ENCODE data around the gene LRRN3. TPM values are rescaled to one million over a fixed set of nuclear protein-coding genes. Genes with fewer than 3 reads are reported as not detected.

The LRRN3 gene
- total RNA-seq (2014; rRNA removed) (not detected in 2 replicates), Bru-seq, nascent RNA (percentile 5 among the genes with signal in this experiment), BruChase-seq, experiment 1, labeled RNA remaining after a 6-hour chase (percentile 3 among the genes with signal in this experiment), BruChase-seq, experiment 2, labeled RNA remaining after a 2-hour chase (percentile 7 among the genes with signal in this experiment)
- long read RNA-seq, partial matches to known transcripts, result 0 of 1 reads
- long read RNA-seq, other reads (novel, unspliced or antisense), result 1 of 1 reads

DNA sequence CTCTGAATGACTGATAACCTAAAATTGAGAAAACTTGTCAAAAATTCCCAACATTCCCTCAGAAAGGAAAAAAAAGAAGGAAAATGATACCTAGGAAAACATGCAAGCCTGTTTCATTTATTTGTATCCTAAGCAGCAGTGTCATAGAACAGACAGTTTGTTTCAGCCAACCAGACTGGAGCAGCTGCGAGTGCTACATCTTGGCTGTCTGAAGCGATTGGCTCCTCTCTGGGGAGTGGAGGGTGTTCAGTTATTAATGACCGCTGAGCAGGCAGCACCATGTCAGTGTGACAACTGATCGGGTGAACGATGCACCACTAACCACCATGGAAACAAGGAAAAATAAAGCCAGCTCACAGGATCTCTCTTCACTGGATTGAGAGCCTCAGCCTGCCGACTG, at the start of gene LRRN3:
Gene LRRN3 (plus strand): TSS at position 282 of the 400 bp plus-strand sequence. CDS start 31,646 bp downstream, outside the sequence.
- no peak within 1 kb of the TSS for H3K9ac ChIP-seq (ENCODE audit: low read length)
- H3K36me3 ChIP-seq (ENCODE audit: low read depth, low read length), result no peaks in the 10 kb centered on the region
- H3K9me3 ChIP-seq (ENCODE audit: low read length), result no peaks in the 10 kb centered on the region
- H3K4me1 ChIP-seq (ENCODE audit: insufficient read depth, low read length), result peaks cover 12% of the 10 kb centered on the region
- intact Hi-C loops (cut with micrococcal nuclease), result loop anchor here (5.0 to 10.0 kb wide), 5 partner anchors 226 to 1086 kb away; partner anchors contain the start of gene IMMP2L
- DNase-seq, result no peak
- no peaks in the 10 kb centered on the region for H3F3A ChIP-seq (ENCODE audit: low read length, unreplicated experiment)
- CTCF ChIA-PET, result no interaction called here
- BruUV-seq (replicated peaks), result no TSS peak
- POLR2A ChIA-PET (ENCODE audit: unreplicated experiment), result no interaction called here
- no peak within 1 kb of the TSS for H2AFZ ChIP-seq (ENCODE audit: low read length)
- no peaks in the 10 kb centered on the region for H3K79me2 ChIP-seq (ENCODE audit: low read length)
- H3K9me2 ChIP-seq (replicated peaks; ENCODE audit: low read length), result no peaks in the 10 kb centered on the region
- H3K27me3 ChIP-seq (ENCODE audit: low read length), result no peaks in the 10 kb centered on the region
- no peak within 1 kb of the TSS for H3K4me3 ChIP-seq (ENCODE audit: low read length)
- H3K27ac ChIP-seq (ENCODE audit: low read length), result no peak within 1 kb of the TSS
- H4K20me1 ChIP-seq (ENCODE audit: low read length), result no peaks in the 10 kb centered on the region
- H3K4me2 ChIP-seq (ENCODE audit: low read length), result no peak within 1 kb of the TSS
- TF ChIP-seq EZH2phosphoT487 (IDR thresholded peaks at IDR 0.05; ENCODE audit: borderline replicate concordance, low read length), result no peak
- no peak for TF ChIP-seq EZH2 (IDR thresholded peaks at IDR 0.05; ENCODE audit: low read length, unreplicated experiment)
- no peak for TF ChIP-seq CTCF (conservative IDR thresholded peaks at IDR 0.05; ENCODE audit: low read depth, low read length)
- ATAC-seq, result no peak

DNA sequence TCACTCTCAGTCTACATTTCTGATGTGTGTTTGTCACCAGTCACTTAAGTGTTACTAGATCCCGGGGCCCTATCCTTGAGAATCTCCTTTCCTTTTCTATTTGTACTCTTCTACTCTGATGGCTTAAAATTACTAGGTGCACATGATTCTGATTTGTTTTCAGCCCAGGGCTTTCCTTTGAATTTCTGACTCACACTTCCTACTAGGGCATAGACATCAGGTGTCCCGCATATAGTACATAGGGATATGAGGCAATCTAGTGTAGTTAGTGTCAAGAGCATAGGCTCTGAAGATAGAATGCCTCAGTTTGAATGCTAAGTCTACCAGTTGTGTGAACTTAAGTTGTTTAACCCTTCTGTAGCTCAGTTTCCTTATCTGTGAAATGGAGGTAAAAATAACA, 49.4 kb upstream of the LRRN3 start:
- DNase-seq (no peak), ATAC-seq (peak; percentile 58)
- H3F3A ChIP-seq (ENCODE audit: low read length, unreplicated experiment), result no peaks in the 10 kb centered on the region
- no peaks in the 10 kb centered on the region for H3K9me2 ChIP-seq (replicated peaks; ENCODE audit: low read length)
- H3K27ac ChIP-seq (ENCODE audit: low read length), result no peak overlapping the region
- H2AFZ ChIP-seq (ENCODE audit: low read length), result no peak overlapping the region
- H3K27me3 ChIP-seq (ENCODE audit: low read length), result no peaks in the 10 kb centered on the region
- H3K36me3 ChIP-seq (ENCODE audit: low read depth, low read length), result no peaks in the 10 kb centered on the region
- intact Hi-C loops (cut with micrococcal nuclease), result no loop called here
- CTCF ChIA-PET, result no interaction called here
- POLR2A ChIA-PET (ENCODE audit: unreplicated experiment), result no interaction called here
- no peaks in the 10 kb centered on the region for H3K9me3 ChIP-seq (ENCODE audit: low read length)
- no peak overlapping the region for H3K9ac ChIP-seq (ENCODE audit: low read length)
- H4K20me1 ChIP-seq (ENCODE audit: low read length), result no peaks in the 10 kb centered on the region
- no peak for TF ChIP-seq EZH2phosphoT487 (IDR thresholded peaks at IDR 0.05; ENCODE audit: borderline replicate concordance, low read length)
- TF ChIP-seq CTCF (conservative IDR thresholded peaks at IDR 0.05; ENCODE audit: low read depth, low read length), result no peak
- no peak for TF ChIP-seq EZH2 (IDR thresholded peaks at IDR 0.05; ENCODE audit: low read length, unreplicated experiment)
- H3K4me1 ChIP-seq (ENCODE audit: insufficient read depth, low read length), result no peaks in the 10 kb centered on the region
- no peak overlapping the region for H3K4me3 ChIP-seq (ENCODE audit: low read length)
- H3K79me2 ChIP-seq (ENCODE audit: low read length), result no peaks in the 10 kb centered on the region
- BruUV-seq (replicated peaks), result no TSS peak
- H3K4me2 ChIP-seq (ENCODE audit: low read length), result no peak overlapping the region

GRCh38 chr7:111042842-111043241, 48.1 kb upstream of the LRRN3 start:
- no peak for DNase-seq
- no peaks in the 10 kb centered on the region for H3K27me3 ChIP-seq (ENCODE audit: low read length)
- no peak overlapping the region for H3K4me2 ChIP-seq (ENCODE audit: low read length)
- CTCF ChIA-PET, result no interaction called here
- H3K79me2 ChIP-seq (ENCODE audit: low read length), result no peaks in the 10 kb centered on the region
- no peak overlapping the region for H3K4me3 ChIP-seq (ENCODE audit: low read length)
- no peaks in the 10 kb centered on the region for H3K9me3 ChIP-seq (ENCODE audit: low read length)
- POLR2A ChIA-PET (ENCODE audit: unreplicated experiment), result no interaction called here
- H3K9ac ChIP-seq (ENCODE audit: low read length), result no peak overlapping the region
- no peak overlapping the region for H2AFZ ChIP-seq (ENCODE audit: low read length)
- H4K20me1 ChIP-seq (ENCODE audit: low read length), result no peaks in the 10 kb centered on the region
- no peaks in the 10 kb centered on the region for H3F3A ChIP-seq (ENCODE audit: low read length, unreplicated experiment)
- no peaks in the 10 kb centered on the region for H3K9me2 ChIP-seq (replicated peaks; ENCODE audit: low read length)
- TF ChIP-seq CTCF (conservative IDR thresholded peaks at IDR 0.05; ENCODE audit: low read depth, low read length) (no peak), EZH2phosphoT487 (IDR thresholded peaks at IDR 0.05; ENCODE audit: borderline replicate concordance, low read length) (no peak), EZH2 (IDR thresholded peaks at IDR 0.05; ENCODE audit: low read length, unreplicated experiment) (no peak)
- no peak overlapping the region for H3K27ac ChIP-seq (ENCODE audit: low read length)
- no peak for ATAC-seq
- intact Hi-C loops (cut with micrococcal nuclease), result no loop called here
- no peaks in the 10 kb centered on the region for H3K4me1 ChIP-seq (ENCODE audit: insufficient read depth, low read length)
- H3K36me3 ChIP-seq (ENCODE audit: low read depth, low read length), result no peaks in the 10 kb centered on the region
- no TSS peak for BruUV-seq (replicated peaks)

Measured in PC-3 (cell line).